ENCODE data around the gene OR52W1.

OR52W1 gene

GRCh38 chr11:6202041-6202440, 3.0 kb downstream of the OR52W1 start:
- Histone ChIP-seq H3K4me1 (no peaks in the 10 kb centered on the region), H3K36me3 (no peaks in the 10 kb centered on the region), H3K9me3 (no peaks in the 10 kb centered on the region), H3K4me3 (ENCODE audit: low read depth, low read length) (no peak overlapping the region), H3K27me3 (no peaks in the 10 kb centered on the region)
- no peak for TF ChIP-seq CTCF (IDR thresholded peaks at IDR 0.05; ENCODE audit: low read depth, low read length)
- no peak for DNase-seq

- H3K27me3 ChIP-seq, result no peaks in the 10 kb centered on the region
- DNase-seq, result no peak
- no peak for TF ChIP-seq CTCF (IDR thresholded peaks at IDR 0.05; ENCODE audit: low read depth, low read length)
- H3K4me3 ChIP-seq (ENCODE audit: low read depth, low read length), result no peak overlapping the region
- no peaks in the 10 kb centered on the region for H3K36me3 ChIP-seq
- H3K9me3 ChIP-seq, result no peaks in the 10 kb centered on the region
- no peaks in the 10 kb centered on the region for H3K4me1 ChIP-seq
Observed at GRCh38 chr11:6203327-6203726, 4.3 kb downstream of the OR52W1 start.

GRCh38 chr11:6204706-6205105, 5.7 kb downstream of the OR52W1 start:
- no peak for DNase-seq
- Histone ChIP-seq H3K4me1 (no peaks in the 10 kb centered on the region), H3K9me3 (no peaks in the 10 kb centered on the region), H3K27me3 (no peaks in the 10 kb centered on the region), H3K4me3 (ENCODE audit: low read depth, low read length) (no peak overlapping the region), H3K36me3 (no peaks in the 10 kb centered on the region)
- TF ChIP-seq CTCF (IDR thresholded peaks at IDR 0.05; ENCODE audit: low read depth, low read length), result no peak

GRCh38 chr11:6205366-6205765, 6.3 kb downstream of the OR52W1 start, which contains the start of gene C11orf42:
Gene C11orf42, plus strand, starts transcription at chr11:6205557. Its CDS starts 59 bp downstream, at chr11:6205616.
- TF ChIP-seq CTCF (IDR thresholded peaks at IDR 0.05; ENCODE audit: low read depth, low read length), result no peak
- H3K4me1 ChIP-seq, result no peaks in the 10 kb centered on the region
- no peak within 1 kb of the TSS for H3K4me3 ChIP-seq (ENCODE audit: low read depth, low read length)
- no peak for DNase-seq
- no peaks in the 10 kb centered on the region for H3K27me3 ChIP-seq
- H3K36me3 ChIP-seq, result no peaks in the 10 kb centered on the region
- no peaks in the 10 kb centered on the region for H3K9me3 ChIP-seq

GRCh38 chr11:6206456-6207180, 7.6 kb downstream of the OR52W1 start:
- Histone ChIP-seq H3K4me3 (ENCODE audit: low read depth, low read length) (no peak overlapping the region), H3K36me3 (no peaks in the 10 kb centered on the region), H3K9me3 (no peaks in the 10 kb centered on the region), H3K27me3 (no peaks in the 10 kb centered on the region), H3K4me1 (no peaks in the 10 kb centered on the region)
- TF ChIP-seq CTCF (IDR thresholded peaks at IDR 0.05; ENCODE audit: low read depth, low read length), result no peak
- no peak for DNase-seq

- Histone ChIP-seq H3K9me3 (no peaks in the 10 kb centered on the region), H3K4me3 (ENCODE audit: low read depth, low read length) (no peak overlapping the region), H3K4me1 (no peaks in the 10 kb centered on the region), H3K36me3 (no peaks in the 10 kb centered on the region), H3K27me3 (no peaks in the 10 kb centered on the region)
- no peak for TF ChIP-seq CTCF (IDR thresholded peaks at IDR 0.05; ENCODE audit: low read depth, low read length)
- no peak for DNase-seq
Observed at GRCh38 chr11:6209801-6210200, 10.8 kb downstream of the OR52W1 start.

Measured in BE2C (cell line).